B cell (primary cell): ENCODE data around the gene PDZRN3.

Experiments used
- EZH2 ChIP-seq: IDR thresholded peaks from 2 replicates; pipeline ENCODE4 v1.6.1; 2012; ENCODE audit warnings: borderline replicate concordance, low read depth, mild to moderate bottlenecking, moderate library complexity, low read length; ENCODE audit not compliant: insufficient read depth, poor library complexity, severe bottlenecking
- TF ChIP-seq, protein P1 (sequence below): fragments of 200-600 bp; IDR thresholded peaks from one replicate; pipeline ENCODE4 v1.8.0; 2022; ENCODE audit warnings: antibody characterized with exemption, mild to moderate bottlenecking

DNA sequence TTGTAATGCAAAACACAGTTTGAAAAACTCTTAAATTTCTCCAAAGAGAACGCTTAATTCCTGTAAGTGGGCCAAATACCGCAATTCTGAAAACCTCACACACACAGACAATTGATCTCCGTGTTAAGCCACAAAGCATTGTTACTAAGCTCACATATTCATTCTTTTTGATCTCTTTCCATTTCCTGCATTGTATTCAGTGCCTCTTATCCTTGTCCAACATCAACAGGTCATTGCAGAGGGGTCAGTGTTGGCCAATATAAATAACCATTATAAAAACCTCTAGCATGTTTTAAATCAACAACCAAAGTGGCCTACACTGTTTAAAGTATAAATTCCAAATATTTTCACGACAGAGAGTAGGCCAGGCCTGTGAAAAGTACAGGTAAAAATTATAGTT lies 171.1 kb downstream of the PDZRN3 start:
- TF ChIP-seq, protein P1, sequence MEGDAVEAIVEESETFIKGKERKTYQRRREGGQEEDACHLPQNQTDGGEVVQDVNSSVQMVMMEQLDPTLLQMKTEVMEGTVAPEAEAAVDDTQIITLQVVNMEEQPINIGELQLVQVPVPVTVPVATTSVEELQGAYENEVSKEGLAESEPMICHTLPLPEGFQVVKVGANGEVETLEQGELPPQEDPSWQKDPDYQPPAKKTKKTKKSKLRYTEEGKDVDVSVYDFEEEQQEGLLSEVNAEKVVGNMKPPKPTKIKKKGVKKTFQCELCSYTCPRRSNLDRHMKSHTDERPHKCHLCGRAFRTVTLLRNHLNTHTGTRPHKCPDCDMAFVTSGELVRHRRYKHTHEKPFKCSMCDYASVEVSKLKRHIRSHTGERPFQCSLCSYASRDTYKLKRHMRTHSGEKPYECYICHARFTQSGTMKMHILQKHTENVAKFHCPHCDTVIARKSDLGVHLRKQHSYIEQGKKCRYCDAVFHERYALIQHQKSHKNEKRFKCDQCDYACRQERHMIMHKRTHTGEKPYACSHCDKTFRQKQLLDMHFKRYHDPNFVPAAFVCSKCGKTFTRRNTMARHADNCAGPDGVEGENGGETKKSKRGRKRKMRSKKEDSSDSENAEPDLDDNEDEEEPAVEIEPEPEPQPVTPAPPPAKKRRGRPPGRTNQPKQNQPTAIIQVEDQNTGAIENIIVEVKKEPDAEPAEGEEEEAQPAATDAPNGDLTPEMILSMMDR, result no peak
- no peak for TF ChIP-seq EZH2
